ENCODE data around the gene RSPO4. TPM values are rescaled to one million over a fixed set of nuclear protein-coding genes. Genes with fewer than 3 reads are reported as not detected.

Gene RSPO4
- total and polyA plus RNA-seq, 2 donors (not counting 1 experiment from before 2014, with no cell fraction given) = not detected

DNA sequence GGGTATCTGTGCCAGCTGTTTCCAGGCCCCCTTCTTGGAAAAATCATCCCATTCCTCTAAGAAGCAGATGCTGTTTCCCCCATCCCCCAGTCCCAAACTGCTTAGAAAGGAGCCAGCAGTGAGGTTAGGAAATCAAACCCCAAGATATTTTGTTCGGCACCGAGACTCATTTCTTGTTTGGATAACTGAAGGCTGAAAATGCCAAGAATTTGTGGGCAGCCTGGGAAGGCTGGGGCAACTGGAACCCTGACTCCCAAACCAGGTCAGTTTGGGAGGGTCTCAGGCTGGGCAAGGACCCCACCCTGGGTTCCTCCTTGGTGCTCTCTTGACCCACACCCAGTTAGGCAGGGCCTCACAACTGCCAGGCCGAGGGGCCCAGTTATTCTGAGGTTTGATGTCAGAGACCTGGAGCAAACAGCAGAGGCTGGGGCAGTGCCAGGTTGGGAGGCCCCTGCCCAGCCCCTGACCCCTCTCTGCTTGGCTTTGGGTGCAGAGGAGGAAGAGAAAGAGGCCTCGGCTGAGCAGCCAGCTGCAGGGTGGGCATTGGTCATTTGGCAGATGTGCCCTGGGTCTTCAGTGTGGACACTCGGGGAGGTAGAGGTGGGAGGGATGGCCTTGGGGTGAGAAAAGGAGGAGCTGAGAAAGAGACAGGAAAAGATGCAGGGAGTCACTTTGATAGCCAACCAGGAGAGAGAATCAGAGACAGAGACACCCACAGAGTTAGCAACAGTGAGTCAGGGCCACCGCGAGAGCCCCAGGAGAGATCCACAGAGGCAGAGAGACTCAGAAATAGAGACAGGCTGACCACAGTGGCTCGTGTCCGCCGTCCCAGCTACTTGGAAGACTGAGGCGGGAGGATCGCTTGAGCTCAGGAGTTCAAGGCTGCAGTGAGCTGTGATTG is 91.0 kb downstream of the RSPO4 start:
- TF ChIP-seq EZH2 (IDR thresholded peaks at IDR 0.05; ENCODE audit: low read length, missing control alignments) = no peak
- no peak for TF ChIP-seq CTCF (conservative IDR thresholded peaks at IDR 0.05 in 1 of 2, IDR thresholded peaks at IDR 0.05 in 1 of 2; ENCODE audit: low read depth in 1 of 2, low read length in 2 of 2)
- H2AFZ ChIP-seq (ENCODE audit: low read length) = no peak overlapping the region

GRCh38 chr20:910132-910869 is 91.8 kb downstream of the RSPO4 start:
- no peaks in the 10 kb centered on the region for H3K79me2 ChIP-seq (ENCODE audit: control insufficient read depth, insufficient read depth, low read length)
- DNase-seq (ENCODE audit: low read depth in 2 of 2) = no peak
- H3K4me3 ChIP-seq (replicated peaks in 1 of 4; ENCODE audit: control extremely low read depth in 1 of 4, insufficient read depth in 1 of 4, low read depth in 3 of 4, low read length in 4 of 4) = no peak overlapping the region
- H3K9ac ChIP-seq (ENCODE audit: insufficient read depth, low read length) = no peak overlapping the region
- H3K36me3 ChIP-seq (ENCODE audit: control insufficient read depth, insufficient read depth, low read length) = no peaks in the 10 kb centered on the region
- no peaks in the 10 kb centered on the region for H3K9me3 ChIP-seq (ENCODE audit: control insufficient read depth, insufficient read depth, low read depth, low read length)
- H3K27me3 ChIP-seq (ENCODE audit: control insufficient read depth, insufficient read depth, low read length) = no peaks in the 10 kb centered on the region
- peaks cover 3% of the 10 kb centered on the region for H3K4me1 ChIP-seq (ENCODE audit: control insufficient read depth, extremely low read depth, insufficient read depth, low read length)
- no peak overlapping the region for H3K27ac ChIP-seq (ENCODE audit: insufficient read depth, low read length)
- no peak overlapping the region for H2AFZ ChIP-seq (ENCODE audit: low read length)
- TF ChIP-seq CTCF (conservative IDR thresholded peaks at IDR 0.05 in 1 of 2, IDR thresholded peaks at IDR 0.05 in 1 of 2; ENCODE audit: low read depth in 1 of 2, low read length in 2 of 2) (no peak), EZH2 (IDR thresholded peaks at IDR 0.05; ENCODE audit: low read length, missing control alignments) (no peak)
- no peaks in the 10 kb centered on the region for H4K20me1 ChIP-seq (ENCODE audit: control insufficient read depth, extremely low read depth, insufficient read depth, low read length)
- no peak overlapping the region for H3K4me2 ChIP-seq (ENCODE audit: extremely low read depth, insufficient read depth, low read length)

More for the DNA sequence above, 91.0 kb downstream of the RSPO4 start:
- no peaks in the 10 kb centered on the region for H3K36me3 ChIP-seq (ENCODE audit: control insufficient read depth, insufficient read depth, low read length)
- no peaks in the 10 kb centered on the region for H3K27me3 ChIP-seq (ENCODE audit: control insufficient read depth, insufficient read depth, low read length)
- H3K9ac ChIP-seq (ENCODE audit: insufficient read depth, low read length) = no peak overlapping the region
- no peak overlapping the region for H3K4me2 ChIP-seq (ENCODE audit: extremely low read depth, insufficient read depth, low read length)
- H3K27ac ChIP-seq (ENCODE audit: insufficient read depth, low read length) = no peak overlapping the region
- peak in 1 of 2 donors; percentile 19 for DNase-seq (ENCODE audit: low read depth in 2 of 2)
- H3K79me2 ChIP-seq (ENCODE audit: control insufficient read depth, insufficient read depth, low read length) = no peaks in the 10 kb centered on the region
- no peaks in the 10 kb centered on the region for H3K9me3 ChIP-seq (ENCODE audit: control insufficient read depth, insufficient read depth, low read depth, low read length)
- peaks cover 3% of the 10 kb centered on the region for H3K4me1 ChIP-seq (ENCODE audit: control insufficient read depth, extremely low read depth, insufficient read depth, low read length)
- no peaks in the 10 kb centered on the region for H4K20me1 ChIP-seq (ENCODE audit: control insufficient read depth, extremely low read depth, insufficient read depth, low read length)
- H3K4me3 ChIP-seq (replicated peaks in 1 of 4; ENCODE audit: control extremely low read depth in 1 of 4, insufficient read depth in 1 of 4, low read depth in 3 of 4, low read length in 4 of 4) = no peak overlapping the region

DNA sequence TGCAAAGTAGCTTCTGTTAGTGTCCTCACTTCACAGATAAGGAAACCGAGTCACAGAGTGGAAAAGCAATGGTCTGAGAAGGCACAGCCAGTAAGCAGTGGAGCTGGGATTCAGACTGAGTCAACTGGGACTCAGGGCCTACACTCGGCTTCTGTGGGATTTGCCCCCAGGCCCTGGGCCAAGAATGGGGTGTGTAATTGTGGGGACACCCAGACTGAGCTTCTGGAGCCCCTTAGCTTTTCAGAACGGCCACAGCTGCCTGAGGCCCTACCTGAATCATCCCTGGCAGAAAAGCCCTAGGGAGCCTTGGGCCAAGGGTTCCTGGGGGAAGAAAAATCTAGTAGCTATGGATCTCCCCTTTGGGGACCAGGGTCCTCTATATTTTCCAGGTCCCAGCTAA is 92.5 kb downstream of the RSPO4 start:
- Histone ChIP-seq H4K20me1 (ENCODE audit: control insufficient read depth, extremely low read depth, insufficient read depth, low read length) (no peaks in the 10 kb centered on the region), H3K27me3 (ENCODE audit: control insufficient read depth, insufficient read depth, low read length) (no peaks in the 10 kb centered on the region), H3K4me3 (replicated peaks in 1 of 4; ENCODE audit: control extremely low read depth in 1 of 4, insufficient read depth in 1 of 4, low read depth in 3 of 4, low read length in 4 of 4) (no peak overlapping the region), H3K9ac (ENCODE audit: insufficient read depth, low read length) (no peak overlapping the region), H3K27ac (ENCODE audit: insufficient read depth, low read length) (no peak overlapping the region), H2AFZ (ENCODE audit: low read length) (no peak overlapping the region), H3K4me1 (ENCODE audit: control insufficient read depth, extremely low read depth, insufficient read depth, low read length) (peaks cover 3% of the 10 kb centered on the region), H3K9me3 (ENCODE audit: control insufficient read depth, insufficient read depth, low read depth, low read length) (no peaks in the 10 kb centered on the region), H3K4me2 (ENCODE audit: extremely low read depth, insufficient read depth, low read length) (no peak overlapping the region), H3K36me3 (ENCODE audit: control insufficient read depth, insufficient read depth, low read length) (no peaks in the 10 kb centered on the region), H3K79me2 (ENCODE audit: control insufficient read depth, insufficient read depth, low read length) (no peaks in the 10 kb centered on the region)
- no peak for TF ChIP-seq EZH2 (IDR thresholded peaks at IDR 0.05; ENCODE audit: low read length, missing control alignments)
- no peak for TF ChIP-seq CTCF (conservative IDR thresholded peaks at IDR 0.05 in 1 of 2, IDR thresholded peaks at IDR 0.05 in 1 of 2; ENCODE audit: low read depth in 1 of 2, low read length in 2 of 2)
- DNase-seq (ENCODE audit: low read depth in 2 of 2) = no peak

All from fibroblast of lung (primary cell).